ENCODE measurements around the gene CRYL1.

DNA sequence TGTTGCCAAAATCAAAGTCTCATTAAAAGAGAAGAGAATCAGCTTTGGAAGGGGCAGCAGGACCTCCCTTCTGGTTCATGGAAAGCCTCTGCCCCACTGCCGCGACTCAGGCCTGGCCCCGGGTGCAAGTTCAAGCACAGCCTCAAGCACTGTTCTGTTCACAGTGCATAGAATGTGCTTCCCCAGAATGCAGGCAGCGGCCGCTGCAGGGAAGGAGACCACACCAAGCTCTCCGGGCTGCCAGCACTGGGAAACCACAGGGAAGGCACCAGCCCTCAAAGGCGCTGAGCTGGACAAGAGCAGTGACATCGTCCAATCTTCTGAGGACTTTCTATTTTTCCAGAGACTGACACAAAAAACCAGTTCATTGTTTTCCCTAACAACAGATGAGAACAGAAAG lies 55.5 kb downstream of the CRYL1 start:
- no peak for TF ChIP-seq TCF7 (CRISPR knock-in tag; IDR thresholded peaks at IDR 0.05; ENCODE audit: low read depth)
- TF ChIP-seq, protein P1, sequence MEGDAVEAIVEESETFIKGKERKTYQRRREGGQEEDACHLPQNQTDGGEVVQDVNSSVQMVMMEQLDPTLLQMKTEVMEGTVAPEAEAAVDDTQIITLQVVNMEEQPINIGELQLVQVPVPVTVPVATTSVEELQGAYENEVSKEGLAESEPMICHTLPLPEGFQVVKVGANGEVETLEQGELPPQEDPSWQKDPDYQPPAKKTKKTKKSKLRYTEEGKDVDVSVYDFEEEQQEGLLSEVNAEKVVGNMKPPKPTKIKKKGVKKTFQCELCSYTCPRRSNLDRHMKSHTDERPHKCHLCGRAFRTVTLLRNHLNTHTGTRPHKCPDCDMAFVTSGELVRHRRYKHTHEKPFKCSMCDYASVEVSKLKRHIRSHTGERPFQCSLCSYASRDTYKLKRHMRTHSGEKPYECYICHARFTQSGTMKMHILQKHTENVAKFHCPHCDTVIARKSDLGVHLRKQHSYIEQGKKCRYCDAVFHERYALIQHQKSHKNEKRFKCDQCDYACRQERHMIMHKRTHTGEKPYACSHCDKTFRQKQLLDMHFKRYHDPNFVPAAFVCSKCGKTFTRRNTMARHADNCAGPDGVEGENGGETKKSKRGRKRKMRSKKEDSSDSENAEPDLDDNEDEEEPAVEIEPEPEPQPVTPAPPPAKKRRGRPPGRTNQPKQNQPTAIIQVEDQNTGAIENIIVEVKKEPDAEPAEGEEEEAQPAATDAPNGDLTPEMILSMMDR (IDR thresholded peaks at IDR 0.05): no peak
- TF ChIP-seq, protein P2, sequence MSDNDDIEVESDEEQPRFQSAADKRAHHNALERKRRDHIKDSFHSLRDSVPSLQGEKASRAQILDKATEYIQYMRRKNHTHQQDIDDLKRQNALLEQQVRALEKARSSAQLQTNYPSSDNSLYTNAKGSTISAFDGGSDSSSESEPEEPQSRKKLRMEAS (CRISPR knock-in tag; IDR thresholded peaks at IDR 0.05): no peak
- TF ChIP-seq SP1 (CRISPR knock-in tag; conservative IDR thresholded peaks at IDR 0.05): no peak
- TF ChIP-seq FOXK1 (CRISPR knock-in tag; IDR thresholded peaks at IDR 0.05): no peak
- TF ChIP-seq CREB1 (CRISPR knock-in tag; IDR thresholded peaks at IDR 0.05): no peak
- no peak for TF ChIP-seq NR3C1 (CRISPR knock-in tag; conservative IDR thresholded peaks at IDR 0.05; ENCODE audit: low read depth)
- TF ChIP-seq, protein P3, sequence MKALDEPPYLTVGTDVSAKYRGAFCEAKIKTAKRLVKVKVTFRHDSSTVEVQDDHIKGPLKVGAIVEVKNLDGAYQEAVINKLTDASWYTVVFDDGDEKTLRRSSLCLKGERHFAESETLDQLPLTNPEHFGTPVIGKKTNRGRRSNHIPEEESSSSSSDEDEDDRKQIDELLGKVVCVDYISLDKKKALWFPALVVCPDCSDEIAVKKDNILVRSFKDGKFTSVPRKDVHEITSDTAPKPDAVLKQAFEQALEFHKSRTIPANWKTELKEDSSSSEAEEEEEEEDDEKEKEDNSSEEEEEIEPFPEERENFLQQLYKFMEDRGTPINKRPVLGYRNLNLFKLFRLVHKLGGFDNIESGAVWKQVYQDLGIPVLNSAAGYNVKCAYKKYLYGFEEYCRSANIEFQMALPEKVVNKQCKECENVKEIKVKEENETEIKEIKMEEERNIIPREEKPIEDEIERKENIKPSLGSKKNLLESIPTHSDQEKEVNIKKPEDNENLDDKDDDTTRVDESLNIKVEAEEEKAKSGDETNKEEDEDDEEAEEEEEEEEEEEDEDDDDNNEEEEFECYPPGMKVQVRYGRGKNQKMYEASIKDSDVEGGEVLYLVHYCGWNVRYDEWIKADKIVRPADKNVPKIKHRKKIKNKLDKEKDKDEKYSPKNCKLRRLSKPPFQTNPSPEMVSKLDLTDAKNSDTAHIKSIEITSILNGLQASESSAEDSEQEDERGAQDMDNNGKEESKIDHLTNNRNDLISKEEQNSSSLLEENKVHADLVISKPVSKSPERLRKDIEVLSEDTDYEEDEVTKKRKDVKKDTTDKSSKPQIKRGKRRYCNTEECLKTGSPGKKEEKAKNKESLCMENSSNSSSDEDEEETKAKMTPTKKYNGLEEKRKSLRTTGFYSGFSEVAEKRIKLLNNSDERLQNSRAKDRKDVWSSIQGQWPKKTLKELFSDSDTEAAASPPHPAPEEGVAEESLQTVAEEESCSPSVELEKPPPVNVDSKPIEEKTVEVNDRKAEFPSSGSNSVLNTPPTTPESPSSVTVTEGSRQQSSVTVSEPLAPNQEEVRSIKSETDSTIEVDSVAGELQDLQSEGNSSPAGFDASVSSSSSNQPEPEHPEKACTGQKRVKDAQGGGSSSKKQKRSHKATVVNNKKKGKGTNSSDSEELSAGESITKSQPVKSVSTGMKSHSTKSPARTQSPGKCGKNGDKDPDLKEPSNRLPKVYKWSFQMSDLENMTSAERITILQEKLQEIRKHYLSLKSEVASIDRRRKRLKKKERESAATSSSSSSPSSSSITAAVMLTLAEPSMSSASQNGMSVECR (CRISPR knock-in tag; IDR thresholded peaks at IDR 0.05; ENCODE audit: borderline replicate concordance): no peak
- TF ChIP-seq ELF4 (CRISPR knock-in tag; IDR thresholded peaks at IDR 0.05; ENCODE audit: low read depth): no peak
- no peak for TF ChIP-seq RELA (CRISPR knock-in tag; IDR thresholded peaks at IDR 0.05; ENCODE audit: borderline replicate concordance)
- no peak for TF ChIP-seq ZNF121 (CRISPR knock-in tag; IDR thresholded peaks at IDR 0.05)
- TF ChIP-seq ZNF416 (CRISPR knock-in tag; IDR thresholded peaks at IDR 0.05): no peak
- no peak for TF ChIP-seq CBFB (CRISPR knock-in tag; IDR thresholded peaks at IDR 0.05; ENCODE audit: low read depth)
- no peak for TF ChIP-seq NFYB (CRISPR knock-in tag; conservative IDR thresholded peaks at IDR 0.05; ENCODE audit: low read depth)

Data from WTC11 (cell line).